K562 (cell line): ENCODE measurements around the gene ZNF740. TPM values are rescaled to one million over a fixed set of nuclear protein-coding genes. Genes with fewer than 3 reads are reported as not detected.

Experiments
- BHLHE40 ChIP-seq: IDR thresholded peaks from 2 replicates; pipeline ENCODE4 v1.6.1; 2011; ENCODE audit warnings: low read length, improper control_type of control experiment
- FOXK2 ChIP-seq, 2 experiments: fragments of 450-650 bp; IDR thresholded peaks in 1 of 2; conservative IDR thresholded peaks in 1 of 2; 2 replicates each; pipeline ENCODE4 v1.6.1; 2016; ENCODE audit warnings: low read depth in 2 of 2, mild to moderate bottlenecking in 1 of 2
- FOXP4 ChIP-seq: sonication (generic); formaldehyde crosslinking; IDR thresholded peaks from 2 replicates; pipeline ENCODE4 v1.8.0; 2022; ENCODE audit warnings: mild to moderate bottlenecking, missing genetic modification reagents, borderline replicate concordance
- FUS ChIP-seq: fragments of 200-400 bp; formaldehyde crosslinking; optimal IDR thresholded peaks from 2 replicates; pipeline ENCODE3; 2017; ENCODE audit warnings: low read depth, low read length
- MECOM ChIP-seq: fragments of 250-450 bp; sonication (Bioruptor Pico); IDR thresholded peaks from 2 replicates; pipeline ENCODE4 v1.8.0; 2022; ENCODE audit warnings: inconsistent platforms
- MTA3 ChIP-seq: fragments of 450-650 bp; formaldehyde crosslinking; IDR thresholded peaks from 2 replicates; pipeline ENCODE4 v1.6.1; 2017; ENCODE audit warnings: mild to moderate bottlenecking, borderline replicate concordance
- RCOR1 ChIP-seq, 2 experiments: IDR thresholded peaks; 2 replicates each; pipeline ENCODE4 v1.6.1; 2012; ENCODE audit warnings: low read depth in 2 of 2, low read length in 2 of 2, borderline replicate concordance in 1 of 2, improper control_type of control experiment in 1 of 2
- SETDB1 ChIP-seq: IDR thresholded peaks from one replicate; pipeline ENCODE4 v1.6.1; 2012; ENCODE audit warnings: low read length, control low read depth, inconsistent platforms
- SMARCE1 ChIP-seq: fragments of 450-650 bp; IDR thresholded peaks from 2 replicates; pipeline ENCODE4 v1.7.1; 2016; ENCODE audit warnings: mild to moderate bottlenecking
- SOX6 ChIP-seq: fragments of 450-650 bp; IDR thresholded peaks from 2 replicates; pipeline ENCODE4 v1.6.1; 2014; ENCODE audit warnings: mild to moderate bottlenecking
- TEAD4 ChIP-seq, 2 experiments: sonication (generic) in 1 of 2; formaldehyde crosslinking in 1 of 2; IDR thresholded peaks; 2 replicates each; pipeline versions ENCODE4 v1.6.1 to v1.8.0; 2012 to 2022; ENCODE audit warnings: borderline replicate concordance in 1 of 2, inconsistent platforms in 1 of 2, low read length in 1 of 2, mild to moderate bottlenecking in 1 of 2, missing genetic modification reagents in 1 of 2
- TGIF2 ChIP-seq: sonication (generic); formaldehyde crosslinking; IDR thresholded peaks from 2 replicates; pipeline ENCODE4 v1.8.1; 2022; ENCODE audit warnings: mild to moderate bottlenecking, missing genetic modification reagents, moderate library complexity
- ZNF24 ChIP-seq: fragments of 450-650 bp; IDR thresholded peaks from 2 replicates; pipeline ENCODE4 v1.6.1; 2016
- ZNF57 ChIP-seq: fragments of 450-650 bp; formaldehyde crosslinking; IDR thresholded peaks from 2 replicates; pipeline ENCODE4 v1.4.0; 2020; ENCODE audit warnings: mild to moderate bottlenecking, moderate library complexity
- polyA plus RNA-seq, 8 experiments: library from polyadenylated mRNA; depleted of rRNA in 4 of 8; stranded (reverse) in 5 of 8; unstranded in 3 of 8; fragments of >200 nt; fragmentation: Nextera tagmentation in 2 of 8; fragmentation: Illumina TruSeq in 1 of 8; extraction: Ambion mirVana in 2 of 8; extraction: Trizol in 1 of 8; gene quantifications; 2 replicates each; pipeline versions ENCODE4 v1.2.1 to v1.2.3, GENCODE V29; 2011 to 2014; ENCODE audit warnings: inconsistent platforms in 1 of 8, missing spikeins in 1 of 8
- total RNA-seq, 7 experiments: library from RNA; depleted of rRNA in 6 of 7; stranded (reverse); fragments of >200 nt in 6 of 7; fragmentation: Illumina TruSeq in 2 of 7; extraction: Trizol in 2 of 7; gene quantifications; 2 replicates each; pipeline versions ENCODE4 v1.2.1 to v1.2.3, GENCODE V29; 2011 to 2021; ENCODE audit warnings: low replicate concordance in 1 of 7
- TF ChIP-seq, protein P1 (sequence below): fragments of 250-450 bp; sonication (Bioruptor Pico); IDR thresholded peaks from 2 replicates; pipeline ENCODE4 v1.5.0; 2020; ENCODE audit warnings: mild to moderate bottlenecking
- TF ChIP-seq, protein P2 (sequence below): fragments of 450-650 bp; IDR thresholded peaks from 2 replicates; pipeline ENCODE4 v1.6.1; 2016
- TF ChIP-seq, protein P3 (sequence below): fragments of 200-800 bp; sonication (Bioruptor generic); IDR thresholded peaks from 2 replicates; pipeline ENCODE4 v1.6.1; 2017; ENCODE audit warnings: missing genetic modification characterization, missing compliant biosample characterization
- TF ChIP-seq, protein P4 (sequence below): sonication (generic); formaldehyde crosslinking; IDR thresholded peaks from 2 replicates; pipeline ENCODE4 v1.8.1; 2023; ENCODE audit warnings: mild to moderate bottlenecking, missing genetic modification reagents

Gene ZNF740
- total and polyA plus RNA-seq, 9 of the 15 experiments (the other 6 are each of a cell fraction or from before 2014, with no cell fraction given): 0.57 to 46.4 (median 18.6) TPM

DNA sequence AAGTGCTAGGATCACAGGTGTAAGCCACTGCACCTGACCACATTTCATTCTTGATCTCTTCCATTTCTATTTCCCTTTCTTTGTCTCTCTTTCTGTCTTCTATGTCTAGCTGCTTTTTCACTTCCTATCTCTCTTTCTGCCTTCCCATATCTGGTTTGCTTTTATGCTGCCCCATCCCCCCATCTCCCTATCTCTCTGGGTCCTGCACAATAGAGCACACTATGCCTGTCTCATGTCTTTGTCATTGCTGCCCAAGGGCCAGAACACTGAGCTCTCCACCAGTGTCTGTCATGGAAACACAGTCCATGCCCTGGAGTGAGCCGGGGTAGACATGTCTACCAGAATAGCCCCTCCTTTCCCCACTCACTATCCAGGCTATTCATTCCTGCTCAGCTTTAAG is 63.8 kb downstream of the ZNF740 start (continued):
- TF ChIP-seq TEAD4 (IDR thresholded peaks at IDR 0.05; ENCODE audit: low read length) (no peak), TEAD4 (CRISPR knock-in tag; IDR thresholded peaks at IDR 0.05; ENCODE audit: borderline replicate concordance) (no peak), FOXK2 (conservative IDR thresholded peaks at IDR 0.05 in 1 of 2, IDR thresholded peaks at IDR 0.05 in 1 of 2; ENCODE audit: low read depth in 2 of 2) (peak in 1 of 2 experiments; percentile 18; a peak in 1 of 4 replicates), BHLHE40 (no peak), ZNF24 (no peak), SMARCE1 (no peak; the same call in 1 of the 2 replicates), SOX6 (peak; percentile 81), MTA3 (0 out of 2 replicates have a peak, but pooled peaks have one; percentile 43), MECOM (CRISPR knock-in tag) (no peak), TGIF2 (CRISPR knock-in tag) (no peak), FOXP4 (CRISPR knock-in tag) (no peak), SETDB1 (no peak), RCOR1 (IDR thresholded peaks at IDR 0.05; ENCODE audit: borderline replicate concordance in 1 of 2, low read depth in 2 of 2, low read length in 2 of 2) (0 out of 4 replicates have a peak, but pooled peaks of 1 of the 2 experiments have one; percentile 9), FUS (no peak), ZNF57 (CRISPR knock-in tag) (no peak)
- TF ChIP-seq, protein P1, sequence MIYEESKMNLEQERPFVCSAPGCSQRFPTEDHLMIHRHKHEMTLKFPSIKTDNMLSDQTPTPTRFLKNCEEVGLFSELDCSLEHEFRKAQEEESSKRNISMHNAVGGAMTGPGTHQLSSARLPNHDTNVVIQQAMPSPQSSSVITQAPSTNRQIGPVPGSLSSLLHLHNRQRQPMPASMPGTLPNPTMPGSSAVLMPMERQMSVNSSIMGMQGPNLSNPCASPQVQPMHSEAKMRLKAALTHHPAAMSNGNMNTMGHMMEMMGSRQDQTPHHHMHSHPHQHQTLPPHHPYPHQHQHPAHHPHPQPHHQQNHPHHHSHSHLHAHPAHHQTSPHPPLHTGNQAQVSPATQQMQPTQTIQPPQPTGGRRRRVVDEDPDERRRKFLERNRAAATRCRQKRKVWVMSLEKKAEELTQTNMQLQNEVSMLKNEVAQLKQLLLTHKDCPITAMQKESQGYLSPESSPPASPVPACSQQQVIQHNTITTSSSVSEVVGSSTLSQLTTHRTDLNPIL (CRISPR knock-in tag): no peak
- TF ChIP-seq, protein P2, sequence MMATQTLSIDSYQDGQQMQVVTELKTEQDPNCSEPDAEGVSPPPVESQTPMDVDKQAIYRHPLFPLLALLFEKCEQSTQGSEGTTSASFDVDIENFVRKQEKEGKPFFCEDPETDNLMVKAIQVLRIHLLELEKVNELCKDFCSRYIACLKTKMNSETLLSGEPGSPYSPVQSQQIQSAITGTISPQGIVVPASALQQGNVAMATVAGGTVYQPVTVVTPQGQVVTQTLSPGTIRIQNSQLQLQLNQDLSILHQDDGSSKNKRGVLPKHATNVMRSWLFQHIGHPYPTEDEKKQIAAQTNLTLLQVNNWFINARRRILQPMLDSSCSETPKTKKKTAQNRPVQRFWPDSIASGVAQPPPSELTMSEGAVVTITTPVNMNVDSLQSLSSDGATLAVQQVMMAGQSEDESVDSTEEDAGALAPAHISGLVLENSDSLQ: peak; percentile 46; the same call in 1 of the 2 replicates
- TF ChIP-seq, protein P3, sequence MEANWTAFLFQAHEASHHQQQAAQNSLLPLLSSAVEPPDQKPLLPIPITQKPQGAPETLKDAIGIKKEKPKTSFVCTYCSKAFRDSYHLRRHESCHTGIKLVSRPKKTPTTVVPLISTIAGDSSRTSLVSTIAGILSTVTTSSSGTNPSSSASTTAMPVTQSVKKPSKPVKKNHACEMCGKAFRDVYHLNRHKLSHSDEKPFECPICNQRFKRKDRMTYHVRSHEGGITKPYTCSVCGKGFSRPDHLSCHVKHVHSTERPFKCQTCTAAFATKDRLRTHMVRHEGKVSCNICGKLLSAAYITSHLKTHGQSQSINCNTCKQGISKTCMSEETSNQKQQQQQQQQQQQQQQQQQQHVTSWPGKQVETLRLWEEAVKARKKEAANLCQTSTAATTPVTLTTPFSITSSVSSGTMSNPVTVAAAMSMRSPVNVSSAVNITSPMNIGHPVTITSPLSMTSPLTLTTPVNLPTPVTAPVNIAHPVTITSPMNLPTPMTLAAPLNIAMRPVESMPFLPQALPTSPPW (CRISPR knock-in tag): no peak
- TF ChIP-seq, protein P4, sequence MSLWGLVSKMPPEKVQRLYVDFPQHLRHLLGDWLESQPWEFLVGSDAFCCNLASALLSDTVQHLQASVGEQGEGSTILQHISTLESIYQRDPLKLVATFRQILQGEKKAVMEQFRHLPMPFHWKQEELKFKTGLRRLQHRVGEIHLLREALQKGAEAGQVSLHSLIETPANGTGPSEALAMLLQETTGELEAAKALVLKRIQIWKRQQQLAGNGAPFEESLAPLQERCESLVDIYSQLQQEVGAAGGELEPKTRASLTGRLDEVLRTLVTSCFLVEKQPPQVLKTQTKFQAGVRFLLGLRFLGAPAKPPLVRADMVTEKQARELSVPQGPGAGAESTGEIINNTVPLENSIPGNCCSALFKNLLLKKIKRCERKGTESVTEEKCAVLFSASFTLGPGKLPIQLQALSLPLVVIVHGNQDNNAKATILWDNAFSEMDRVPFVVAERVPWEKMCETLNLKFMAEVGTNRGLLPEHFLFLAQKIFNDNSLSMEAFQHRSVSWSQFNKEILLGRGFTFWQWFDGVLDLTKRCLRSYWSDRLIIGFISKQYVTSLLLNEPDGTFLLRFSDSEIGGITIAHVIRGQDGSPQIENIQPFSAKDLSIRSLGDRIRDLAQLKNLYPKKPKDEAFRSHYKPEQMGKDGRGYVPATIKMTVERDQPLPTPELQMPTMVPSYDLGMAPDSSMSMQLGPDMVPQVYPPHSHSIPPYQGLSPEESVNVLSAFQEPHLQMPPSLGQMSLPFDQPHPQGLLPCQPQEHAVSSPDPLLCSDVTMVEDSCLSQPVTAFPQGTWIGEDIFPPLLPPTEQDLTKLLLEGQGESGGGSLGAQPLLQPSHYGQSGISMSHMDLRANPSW (CRISPR knock-in tag): no peak
